Dermis blood vessel endothelial cell (primary cell): ENCODE measurements around the gene BUB1B. TPM values are rescaled to one million over a fixed set of nuclear protein-coding genes. Genes with fewer than 3 reads are reported as not detected.

Experiments
- DNase-seq: peaks from one replicate; pipeline ENCODE4 v3.0.0; 2010
- total RNA-seq: library from RNA; depleted of rRNA; stranded (reverse); fragments of >200 nt; gene quantifications from 2 replicates; pipeline ENCODE4 v1.2.3, GENCODE V29; 2014

Gene BUB1B
- total RNA-seq, 1 donor from 2014 or later, result 12.8 TPM

GRCh38 chr15:40254452-40254851, 93.6 kb downstream of the BUB1B start:
- DNase-seq, result no peak

- no peak for DNase-seq
Measured at GRCh38 chr15:40255033-40255432, 94.2 kb downstream of the BUB1B start.

GRCh38 chr15:40256638-40257235, 95.9 kb downstream of the BUB1B start:
- DNase-seq, result peak; percentile 13

GRCh38 chr15:40257656-40258450, 97.0 kb downstream of the BUB1B start:
- no peak for DNase-seq

- DNase-seq, result no peak
Measured at GRCh38 chr15:40258544-40258943, 97.7 kb downstream of the BUB1B start.

- no peak for DNase-seq
Measured at GRCh38 chr15:40259021-40259420, 98.2 kb downstream of the BUB1B start.

GRCh38 chr15:40263024-40263754, 102.3 kb downstream of the BUB1B start:
- DNase-seq, result no peak

GRCh38 chr15:40264321-40265153, 103.7 kb downstream of the BUB1B start:
- no peak for DNase-seq

- no peak for DNase-seq
Measured at GRCh38 chr15:40265355-40265754, 104.5 kb downstream of the BUB1B start.

- DNase-seq, result no peak
Measured at GRCh38 chr15:40265875-40266274, 105.0 kb downstream of the BUB1B start.

- peak; percentile 94 for DNase-seq
Measured at GRCh38 chr15:40266828-40267304, 106.0 kb downstream of the BUB1B start.

GRCh38 chr15:40267670-40268069, 106.8 kb downstream of the BUB1B start:
- no peak for DNase-seq

- DNase-seq, result no peak
Measured at GRCh38 chr15:40269604-40270003, 108.7 kb downstream of the BUB1B start.

- no peak for DNase-seq
Measured at GRCh38 chr15:40270246-40270995, 109.6 kb downstream of the BUB1B start.

Other genes with a start within 250 kb of the BUB1B start
- gene GPR176, start 240.8 kb upstream of the BUB1B start, total RNA-seq, result 12.6 and 14.0 TPM in 2 replicates
- 49.9 and 56.8 TPM in 2 replicates for gene EIF2AK4, start 227.0 kb upstream of the BUB1B start, total RNA-seq
- 236 and 391 TPM in 2 replicates for gene SRP14, start 121.9 kb upstream of the BUB1B start, total RNA-seq
- 9.4 and 18.4 TPM in 2 replicates for gene BMF, start 52.2 kb upstream of the BUB1B start, total RNA-seq
- not detected in 2 replicates for gene PAK6, start 78.0 kb downstream of the BUB1B start, total RNA-seq
- not detected in 2 replicates for gene ANKRD63, start 122.0 kb downstream of the BUB1B start, total RNA-seq
- under 0.01 and 0.05 TPM in 2 replicates for gene PLCB2, start 146.9 kb downstream of the BUB1B start, total RNA-seq
- gene INAFM2, start 162.6 kb downstream of the BUB1B start, total RNA-seq, result 14.9 and 20.3 TPM in 2 replicates
- 10.0 and 21.9 TPM in 2 replicates for gene CCDC9B, start 179.9 kb downstream of the BUB1B start, total RNA-seq
- gene PHGR1, start 190.0 kb downstream of the BUB1B start, total RNA-seq, result not detected in 2 replicates
- gene DISP2, start 197.2 kb downstream of the BUB1B start, total RNA-seq, result 0.09 and 0.17 TPM in 2 replicates
- gene KNSTRN, start 221.7 kb downstream of the BUB1B start, total RNA-seq, result 36.8 and 61.2 TPM in 2 replicates
- gene IVD, start 244.7 kb downstream of the BUB1B start, total RNA-seq, result 45.4 and 64.5 TPM in 2 replicates